Measurements from ENCODE around the gene GLI2.

DNA sequence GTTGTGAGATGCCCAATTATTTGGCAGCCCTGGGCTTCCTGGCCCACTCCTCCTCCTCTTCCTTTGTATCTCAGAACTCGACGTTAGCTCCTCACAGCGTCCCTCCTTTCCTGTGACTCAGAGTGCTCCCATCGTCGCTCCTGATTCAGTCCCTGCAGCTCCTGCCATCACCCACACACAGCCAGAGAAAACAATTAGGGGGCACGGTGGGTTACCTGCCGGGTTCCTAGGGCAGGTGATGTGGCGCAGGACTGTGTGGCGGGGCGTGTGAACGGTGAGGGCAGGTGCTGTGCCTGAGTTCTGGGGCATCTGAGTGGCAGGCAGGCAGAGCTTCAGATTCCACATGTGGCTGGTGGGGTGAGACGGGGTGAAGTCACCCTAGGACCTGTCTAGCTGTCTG is 42.6 kb downstream of the GLI2 start:
- TF ChIP-seq EP300 (IDR thresholded peaks at IDR 0.05): no peak
- TF ChIP-seq, protein P1, sequence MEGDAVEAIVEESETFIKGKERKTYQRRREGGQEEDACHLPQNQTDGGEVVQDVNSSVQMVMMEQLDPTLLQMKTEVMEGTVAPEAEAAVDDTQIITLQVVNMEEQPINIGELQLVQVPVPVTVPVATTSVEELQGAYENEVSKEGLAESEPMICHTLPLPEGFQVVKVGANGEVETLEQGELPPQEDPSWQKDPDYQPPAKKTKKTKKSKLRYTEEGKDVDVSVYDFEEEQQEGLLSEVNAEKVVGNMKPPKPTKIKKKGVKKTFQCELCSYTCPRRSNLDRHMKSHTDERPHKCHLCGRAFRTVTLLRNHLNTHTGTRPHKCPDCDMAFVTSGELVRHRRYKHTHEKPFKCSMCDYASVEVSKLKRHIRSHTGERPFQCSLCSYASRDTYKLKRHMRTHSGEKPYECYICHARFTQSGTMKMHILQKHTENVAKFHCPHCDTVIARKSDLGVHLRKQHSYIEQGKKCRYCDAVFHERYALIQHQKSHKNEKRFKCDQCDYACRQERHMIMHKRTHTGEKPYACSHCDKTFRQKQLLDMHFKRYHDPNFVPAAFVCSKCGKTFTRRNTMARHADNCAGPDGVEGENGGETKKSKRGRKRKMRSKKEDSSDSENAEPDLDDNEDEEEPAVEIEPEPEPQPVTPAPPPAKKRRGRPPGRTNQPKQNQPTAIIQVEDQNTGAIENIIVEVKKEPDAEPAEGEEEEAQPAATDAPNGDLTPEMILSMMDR (IDR thresholded peaks at IDR 0.05): no peak

All from ovary (tissue), 3 donors.